Naive thymus-derived CD8-positive, alpha-beta T cell (primary cell): ENCODE results near the gene KCNK1. TPM values are rescaled to one million over a fixed set of nuclear protein-coding genes. Genes with fewer than 3 reads are reported as not detected.

Experiments used
- ATAC-seq, 2 donors: fragments of 150-1000 bp; cut with Tn5 transposase in 1 of 2; sonication (Bioruptor Pico), chemical (Tn5 transposase) in 1 of 2; 1 replicate in 1 of 2; 2 replicates in 1 of 2; pipeline ENCODE4 v1.10.0; 2021; ENCODE audit warnings: mild to moderate bottlenecking in 2 of 2, moderate library complexity in 2 of 2
- POLR2A ChIA-PET: fragments of 350-600 bp; sonication (Branson Sonifier 250); formaldehyde crosslinking; loops from one replicate; lab custom pipeline; 2021; ENCODE audit warnings: antibody characterized with exemption; lab: Charles Lee
- DNase-seq, 10 donors: peaks; one replicate each; pipeline versions ENCODE4 v3.0.0 to v3.0.0-alpha.2; 2020 to 2022
- H3K27ac Mint-ChIP-seq, 10 donors: one replicate each; pipeline ENCODE4 v1.8.0; 2020 to 2022; ENCODE audit warnings: mild to moderate bottlenecking in 10 of 10, mixed read lengths in 10 of 10, moderate library complexity in 4 of 10, inconsistent platforms in 1 of 10
- H3K27me3 Mint-ChIP-seq, 5 donors: one replicate each; pipeline ENCODE4 v1.8.0; 2021 to 2022; ENCODE audit warnings: mixed read lengths in 5 of 5
- H3K36me3 Mint-ChIP-seq, 3 donors: one replicate each; pipeline ENCODE4 v1.8.0; 2020 to 2022; ENCODE audit warnings: mixed read lengths in 3 of 3, mild to moderate bottlenecking in 2 of 3, inconsistent platforms in 1 of 3
- H3K4me1 Mint-ChIP-seq, 4 donors: one replicate each; pipeline ENCODE4 v1.8.0; 2021 to 2022; ENCODE audit warnings: mixed read lengths in 4 of 4
- H3K4me3 Mint-ChIP-seq, 10 donors: one replicate each; pipeline ENCODE4 v1.8.0; 2020 to 2022; ENCODE audit warnings: mild to moderate bottlenecking in 10 of 10, mixed read lengths in 10 of 10, moderate library complexity in 6 of 10, inconsistent platforms in 1 of 10
- H3K9me3 Mint-ChIP-seq, 9 donors: one replicate each; pipeline ENCODE4 v1.8.0; 2020 to 2022; ENCODE audit warnings: mixed read lengths in 9 of 9, mild to moderate bottlenecking in 3 of 9, inconsistent platforms in 1 of 9, moderate library complexity in 1 of 9
- microRNA-seq: library from miRNA; unstranded; fragments of <30 nt; microRNA quantifications from one replicate; pipeline ENCODE4 v1.2.0, GENCODE V29; 2022; ENCODE audit warnings: borderline microRNAs expressed
- polyA plus RNA-seq, 3 donors: library from polyadenylated mRNA; unstranded; fragments of 300-500 nt; fragmentation: Illumina TruSeq; gene quantifications; one replicate each; pipeline ENCODE4 v1.2.3, GENCODE V29; 2021
- total RNA-seq, 8 experiments: library from RNA in 2 of 8; stranded (reverse) in 2 of 8; gene quantifications; one replicate each; pipeline ENCODE4 v1.2.3 and lab custom pipeline; 2021 to 2026

Gene KCNK1
- total and polyA plus RNA-seq, 5 experiments from 2014 or later: not detected

DNA sequence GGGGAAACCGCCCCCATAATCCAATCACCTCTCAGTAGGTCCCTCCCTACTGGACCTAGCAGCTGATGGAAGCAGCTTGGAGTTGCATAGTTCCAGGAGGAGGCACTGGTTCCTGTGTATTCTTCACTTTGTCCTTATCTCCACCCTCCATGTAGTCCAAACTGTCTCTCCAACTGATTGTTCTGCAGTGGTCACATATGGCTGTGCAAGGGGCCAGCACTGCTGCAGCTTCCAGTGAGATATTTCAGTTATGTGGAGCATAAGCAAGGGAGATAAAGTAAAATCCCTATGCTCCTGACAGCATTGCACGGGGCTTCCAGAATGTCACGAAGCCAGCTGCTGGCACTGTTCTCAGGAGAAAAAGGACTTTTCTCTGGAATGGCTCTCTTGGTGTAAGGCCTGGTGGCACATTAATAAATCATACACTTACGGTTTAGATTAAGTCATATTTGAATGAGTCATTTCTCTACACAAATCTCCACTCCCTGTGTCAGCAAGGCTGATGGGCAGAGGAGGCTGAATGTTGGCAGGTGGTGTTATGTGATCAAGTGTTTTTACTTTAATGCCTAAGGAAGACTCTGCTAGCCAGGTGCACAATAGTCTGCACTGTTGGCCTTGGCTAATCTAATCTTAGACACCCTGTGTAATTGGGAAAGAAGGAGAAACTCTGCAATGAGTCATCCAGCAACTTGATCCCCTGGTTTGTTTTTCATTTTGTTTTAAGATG is 93.4 kb downstream of the KCNK1 start:
- ATAC-seq (no peak), DNase-seq (no peak)
- no peak overlapping the region for H3K4me3 Mint-ChIP-seq
- peaks cover 2 to 10% (median 8%) of the 10 kb centered on the region in 9 donors for H3K9me3 Mint-ChIP-seq
- no peaks in the 10 kb centered on the region for H3K4me1 Mint-ChIP-seq
- POLR2A ChIA-PET: no interaction called here
- no peak overlapping the region for H3K27ac Mint-ChIP-seq
- H3K27me3 Mint-ChIP-seq: peaks cover 1 to 11% (median 4%) of the 10 kb centered on the region in 5 donors
- H3K36me3 Mint-ChIP-seq: peaks cover 0 to 4% (median 0%) of the 10 kb centered on the region in 3 donors

DNA sequence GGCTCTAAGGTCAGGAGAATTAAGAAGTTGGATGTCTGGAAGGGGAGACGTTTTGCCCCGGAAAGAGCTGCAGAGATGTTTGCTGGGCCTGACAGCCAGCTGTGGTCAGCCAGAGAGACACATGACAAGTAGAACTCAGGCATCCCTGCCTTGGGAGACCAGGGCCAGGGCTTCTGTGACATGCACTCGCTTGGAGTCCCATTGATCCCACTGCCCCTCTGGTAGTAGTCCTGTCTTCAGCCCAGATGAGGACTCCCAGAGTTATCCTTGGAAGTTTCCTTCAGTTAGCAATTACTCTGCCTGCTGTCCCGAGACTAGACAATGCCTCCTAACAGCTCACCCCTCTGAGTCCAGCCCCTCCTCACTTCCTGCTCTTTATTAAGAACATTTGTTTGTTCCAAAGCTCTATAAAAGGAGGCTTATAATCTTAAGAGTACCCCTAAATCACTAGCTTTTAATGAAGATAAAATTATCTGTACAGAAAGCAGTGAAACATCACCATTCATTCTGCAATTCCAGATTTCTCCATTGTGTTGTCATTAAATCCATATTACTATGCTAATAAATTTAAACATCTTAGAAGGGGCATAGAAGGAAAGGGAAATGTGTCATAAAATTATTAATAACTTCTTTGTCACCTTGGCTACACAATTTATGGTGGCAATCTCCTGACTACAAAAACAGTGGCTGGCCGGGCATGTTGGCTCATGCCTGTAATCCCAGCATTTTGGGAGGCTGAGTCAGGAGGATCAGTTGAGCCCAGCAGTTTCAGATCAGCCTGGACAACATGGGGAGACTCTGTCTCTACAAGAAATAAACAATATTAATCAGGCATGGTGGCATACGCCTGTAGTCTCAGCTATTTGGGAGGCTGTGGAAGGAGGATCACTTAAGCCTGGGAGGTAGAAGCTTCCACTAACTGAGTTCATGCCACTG is 94.2 kb downstream of the KCNK1 start:
- Mint-ChIP-seq H3K27ac (no peak overlapping the region), H3K9me3 (peaks cover 2 to 15% (median 9%) of the 10 kb centered on the region in 9 donors), H3K4me3 (no peak overlapping the region), H3K36me3 (peaks cover 0 to 4% (median 0%) of the 10 kb centered on the region in 3 donors), H3K27me3 (peaks cover under 1 to 12% (median 7%) of the 10 kb centered on the region in 5 donors), H3K4me1 (no peaks in the 10 kb centered on the region)
- DNase-seq: no peak
- no peak for ATAC-seq
- POLR2A ChIA-PET: no interaction called here

- ATAC-seq (no peak), DNase-seq (no peak)
- no peaks in the 10 kb centered on the region for H3K4me1 Mint-ChIP-seq
- H3K27ac Mint-ChIP-seq: no peak overlapping the region
- H3K36me3 Mint-ChIP-seq: peaks cover 0 to 4% (median 0%) of the 10 kb centered on the region in 3 donors
- peaks cover 2 to 19% (median 9%) of the 10 kb centered on the region in 5 donors for H3K27me3 Mint-ChIP-seq
- H3K4me3 Mint-ChIP-seq: no peak overlapping the region
- POLR2A ChIA-PET: no interaction called here
- H3K9me3 Mint-ChIP-seq: peaks cover 2 to 17% (median 8%) of the 10 kb centered on the region in 9 donors
Measured at GRCh38 chr1:233710031-233710430, 96.1 kb downstream of the KCNK1 start.

GRCh38 chr1:233710507-233710906 is 96.6 kb downstream of the KCNK1 start:
- Mint-ChIP-seq H3K4me1 (no peaks in the 10 kb centered on the region), H3K27me3 (peaks cover 2 to 19% (median 9%) of the 10 kb centered on the region in 5 donors), H3K4me3 (no peak overlapping the region), H3K9me3 (peaks cover 2 to 17% (median 8%) of the 10 kb centered on the region in 9 donors), H3K27ac (no peak overlapping the region), H3K36me3 (peaks cover 0 to 4% (median 0%) of the 10 kb centered on the region in 3 donors)
- POLR2A ChIA-PET: no interaction called here
- no peak for ATAC-seq
- DNase-seq: no peak

- POLR2A ChIA-PET: no interaction called here
- ATAC-seq (no peak), DNase-seq (no peak)
- Mint-ChIP-seq H3K27ac (no peak overlapping the region), H3K27me3 (peaks cover 0 to 11% (median 4%) of the 10 kb centered on the region in 5 donors), H3K36me3 (peaks cover 0 to 4% (median 0%) of the 10 kb centered on the region in 3 donors), H3K4me3 (no peak overlapping the region), H3K4me1 (no peaks in the 10 kb centered on the region), H3K9me3 (peaks cover 0 to 17% (median 7%) of the 10 kb centered on the region in 9 donors)
Measured at GRCh38 chr1:233714631-233715217, 100.8 kb downstream of the KCNK1 start.

DNA sequence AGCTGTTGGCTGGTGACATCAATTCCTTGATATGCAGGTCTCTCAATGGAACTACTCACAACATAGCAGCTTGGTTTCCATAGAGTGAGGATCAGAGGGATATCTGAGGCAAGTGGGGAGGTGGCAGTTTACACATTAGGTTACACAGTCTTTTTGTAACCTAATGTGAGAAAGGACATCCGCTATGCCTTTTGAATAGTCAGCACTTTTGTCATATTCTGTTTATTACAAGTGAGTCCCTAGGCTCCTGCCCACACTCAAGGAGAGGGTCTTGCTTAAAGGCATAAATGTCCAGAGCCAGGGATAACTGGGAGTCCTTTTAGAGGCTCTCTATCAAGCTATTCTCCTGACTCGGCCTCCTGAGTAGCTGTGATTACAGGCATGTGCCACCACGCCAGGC is 104.2 kb downstream of the KCNK1 start:
- peak overlapping the region in 1 of 10 donors; percentile 75 for H3K27ac Mint-ChIP-seq

DNA sequence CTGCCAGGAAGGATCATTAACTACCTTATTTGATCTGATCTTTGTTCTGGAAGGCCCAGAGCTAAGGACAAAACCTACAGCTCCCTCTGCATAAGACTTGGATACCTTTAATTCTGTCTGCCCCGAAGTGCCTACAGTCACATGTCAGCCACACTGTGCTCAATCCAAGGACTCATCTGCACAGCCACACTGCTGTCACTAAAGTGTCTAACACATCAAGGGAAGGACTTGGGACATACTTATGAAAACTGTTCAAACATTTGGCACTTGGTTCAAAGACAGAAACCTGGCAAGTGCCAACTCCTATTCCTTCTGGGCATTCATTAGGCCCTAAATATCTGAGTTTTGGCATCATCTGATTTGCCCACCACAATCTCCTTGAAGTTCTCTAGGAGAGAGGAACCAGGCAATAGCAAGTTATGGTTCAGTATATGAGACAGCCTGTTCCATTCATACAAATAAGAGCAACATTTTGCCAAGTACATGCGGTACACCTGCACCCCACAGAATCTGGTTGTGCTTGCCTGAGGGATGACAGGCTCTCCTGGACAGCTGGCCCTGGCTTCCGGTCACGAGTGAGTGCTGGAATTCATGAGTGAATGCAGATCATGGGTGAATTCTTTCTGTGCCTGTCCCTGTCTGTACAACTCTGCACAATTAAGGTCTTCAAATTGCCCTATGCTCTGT is 105.9 kb downstream of the KCNK1 start:
- H3K27me3 Mint-ChIP-seq: peaks cover 1 to 10% (median 2%) of the 10 kb centered on the region in 5 donors
- no peak for DNase-seq
- H3K9me3 Mint-ChIP-seq: peaks cover 0 to 4% (median 0%) of the 10 kb centered on the region in 9 donors
- POLR2A ChIA-PET: no interaction called here
- H3K27ac Mint-ChIP-seq: no peak overlapping the region
- H3K36me3 Mint-ChIP-seq: no peaks in the 10 kb centered on the region
- H3K4me1 Mint-ChIP-seq: no peaks in the 10 kb centered on the region
- no peak for ATAC-seq
- no peak overlapping the region for H3K4me3 Mint-ChIP-seq

More for the DNA sequence above, 104.2 kb downstream of the KCNK1 start:
- Mint-ChIP-seq H3K4me1 (no peaks in the 10 kb centered on the region), H3K36me3 (no peaks in the 10 kb centered on the region), H3K9me3 (peaks cover 0 to 6% (median 0%) of the 10 kb centered on the region in 9 donors), H3K27me3 (peaks cover 2 to 15% (median 5%) of the 10 kb centered on the region in 5 donors), H3K4me3 (no peak overlapping the region)
- no peak for ATAC-seq
- POLR2A ChIA-PET: no interaction called here
- no peak for DNase-seq

DNA sequence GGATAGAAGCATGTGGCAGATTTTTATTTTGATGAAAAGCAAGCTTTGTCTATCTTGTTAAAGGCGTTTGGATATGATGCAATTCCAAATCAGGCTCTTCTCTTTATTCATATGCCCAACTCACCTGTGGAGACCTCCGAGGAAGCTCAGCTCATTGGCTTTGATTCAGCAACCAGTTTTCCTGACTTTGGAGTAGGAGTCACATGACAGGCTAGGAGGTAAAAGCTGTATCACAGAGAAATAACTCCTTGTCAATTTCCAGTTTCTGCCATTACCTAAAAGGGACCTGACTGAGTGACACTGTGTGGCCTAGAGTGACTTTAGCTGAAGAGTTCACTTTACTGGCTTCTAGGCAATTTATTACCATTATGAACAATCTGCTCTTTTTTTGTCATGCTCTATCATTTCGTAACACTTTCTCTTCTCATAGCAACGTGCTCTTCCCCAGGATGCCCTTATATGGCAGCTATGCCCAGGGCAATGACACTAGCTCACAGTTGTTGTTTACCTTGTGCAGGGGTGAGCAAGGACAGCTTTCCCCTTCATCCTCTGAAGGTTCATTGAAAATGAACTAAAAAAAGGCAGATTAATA is 107.2 kb downstream of the KCNK1 start:
- no peaks in the 10 kb centered on the region for H3K4me1 Mint-ChIP-seq
- peaks cover 0 to 4% (median 0%) of the 10 kb centered on the region in 9 donors for H3K9me3 Mint-ChIP-seq
- ATAC-seq (no peak), DNase-seq (no peak)
- H3K27me3 Mint-ChIP-seq: peaks cover 1 to 13% (median 2%) of the 10 kb centered on the region in 5 donors
- H3K4me3 Mint-ChIP-seq: no peak overlapping the region
- no peak overlapping the region for H3K27ac Mint-ChIP-seq
- H3K36me3 Mint-ChIP-seq: no peaks in the 10 kb centered on the region
- POLR2A ChIA-PET: no interaction called here

Small RNA genes lying within 50 kb of the gene (microRNA-seq; reads per million reads assigned to microRNA genes)
- gene MIR4427: not detected
